Hematopoietic multipotent progenitor cell treated with erythropoietin and hydrocortisone succinate and interleukin-3 and kit ligand, for 15 days (in vitro differentiated cells): ENCODE measurements around the gene P2RX5.

Experiments used
- DNase-seq: peaks from one replicate; pipeline ENCODE4 v3.0.0-alpha.2; 2015; ENCODE audit warnings: low spot score

Gene P2RX5

DNA sequence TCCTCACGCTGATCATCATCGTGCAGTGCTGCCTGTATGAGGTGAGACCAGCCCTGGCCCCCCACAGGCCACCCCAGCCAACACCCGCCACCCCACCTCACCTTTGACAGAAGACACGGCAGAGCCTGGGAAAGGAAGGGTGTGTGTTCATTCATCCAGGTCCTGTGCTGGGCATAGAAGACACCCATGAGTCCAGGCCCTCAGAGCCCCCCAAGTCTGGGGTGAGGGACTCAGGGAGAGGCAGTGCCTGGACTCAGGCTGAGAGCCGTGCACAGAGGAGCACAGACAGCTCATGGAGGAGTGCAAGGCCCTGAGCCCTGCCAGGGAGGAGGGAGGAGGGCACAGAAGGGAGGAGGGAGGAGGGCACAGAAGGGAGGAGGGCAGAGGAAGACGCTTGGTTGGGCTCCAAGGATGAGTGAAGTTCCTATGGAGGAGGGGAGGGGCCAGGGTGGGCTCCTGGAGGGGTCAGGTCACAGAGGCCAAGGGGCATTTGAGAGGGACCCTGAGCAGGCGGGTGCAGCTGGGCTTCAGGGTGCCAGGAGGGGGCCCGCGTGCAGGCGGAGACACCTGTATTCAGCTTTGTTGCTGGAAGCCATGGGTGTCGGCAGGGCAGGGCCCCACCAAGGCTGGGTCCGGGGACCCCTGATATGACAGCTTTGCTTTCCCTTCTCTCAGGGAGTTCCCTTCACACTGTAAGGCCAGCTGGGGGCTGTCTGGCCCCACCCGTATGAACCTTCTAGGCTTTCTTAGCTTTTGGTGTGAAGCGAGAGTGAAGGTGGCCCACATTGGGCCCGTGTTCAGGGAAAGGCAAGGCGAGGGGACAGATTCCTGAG lies 39.0 kb downstream of the P2RX5 start:
- no peak for DNase-seq

DNA sequence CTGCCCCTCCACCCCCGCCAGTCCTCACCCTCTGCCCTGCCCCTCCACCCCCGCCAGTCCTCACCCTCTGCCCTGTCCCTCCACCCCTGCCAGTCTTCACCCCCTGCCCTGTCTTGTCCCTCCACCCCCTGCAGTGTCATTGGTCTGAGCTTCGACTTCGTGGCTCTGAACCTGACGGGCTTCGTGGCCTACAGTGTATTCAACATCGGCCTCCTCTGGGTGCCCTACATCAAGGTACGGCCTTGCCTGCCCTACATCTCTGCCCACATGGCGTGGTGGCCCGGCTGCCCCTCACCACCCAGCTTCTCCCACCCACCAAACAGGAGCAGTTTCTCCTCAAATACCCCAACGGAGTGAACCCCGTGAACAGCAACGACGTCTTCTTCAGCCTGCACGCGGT lies 39.6 kb downstream of the P2RX5 start:
- no peak for DNase-seq

DNA sequence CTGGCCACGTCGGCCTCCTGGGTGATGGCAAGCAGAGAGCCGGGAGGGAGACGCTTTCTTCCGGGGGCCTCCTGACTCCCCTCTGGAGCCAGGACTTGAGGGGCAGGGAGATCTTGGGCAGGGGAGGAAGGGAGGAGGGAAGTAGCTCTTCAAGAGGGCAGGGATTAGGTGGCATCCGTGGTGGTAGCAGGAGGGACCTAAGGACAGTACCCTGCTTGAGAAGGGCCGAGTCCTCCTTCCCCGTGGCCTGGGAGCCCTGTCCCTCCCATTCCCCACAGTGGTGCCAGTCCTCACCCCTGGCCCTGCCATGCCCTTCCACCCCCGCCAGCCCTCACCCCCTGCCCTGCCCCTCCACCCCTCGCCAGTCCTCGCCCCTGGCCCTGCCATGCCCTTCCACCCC lies 40.2 kb downstream of the P2RX5 start:
- DNase-seq = no peak

DNA sequence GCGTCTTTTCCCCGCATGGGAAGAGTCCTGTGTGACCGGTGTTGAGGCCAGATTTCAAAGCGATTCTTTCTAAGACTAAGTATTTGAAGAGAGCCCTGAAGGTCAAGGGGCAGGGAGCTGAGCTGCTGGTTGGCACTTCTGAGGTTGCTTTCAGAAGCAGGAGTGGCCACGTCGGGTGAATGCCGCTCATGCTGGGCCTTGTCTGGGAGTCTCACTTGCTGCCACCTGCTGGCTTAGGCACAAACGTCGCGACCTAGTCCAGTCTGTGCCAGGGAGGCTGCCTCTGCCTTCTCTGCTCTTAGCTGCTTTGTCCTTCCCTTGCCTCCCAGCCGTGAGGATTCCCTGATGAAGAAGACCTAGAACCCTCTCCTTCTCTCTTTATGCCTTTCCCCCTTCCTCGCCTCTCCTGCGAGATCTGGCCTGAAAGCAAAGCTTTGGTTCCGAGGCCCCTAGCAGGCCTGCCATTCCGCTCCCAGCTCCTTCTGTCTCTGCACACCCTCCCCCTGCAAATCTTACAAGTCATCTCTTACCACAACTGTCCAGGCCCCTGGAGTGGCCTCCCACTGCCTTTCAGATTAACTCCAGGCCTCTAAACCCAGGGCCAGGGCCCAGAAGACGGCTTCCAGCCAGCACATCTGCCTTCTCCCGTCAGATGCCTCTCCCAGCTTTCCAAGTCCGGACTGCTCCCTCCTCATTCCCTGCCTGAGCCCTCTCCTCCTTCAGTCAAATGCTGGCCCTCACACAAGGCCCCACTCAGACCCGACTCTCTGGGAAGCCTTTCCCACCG lies 48.0 kb downstream of the P2RX5 start:
- DNase-seq = peak; percentile 51

DNA sequence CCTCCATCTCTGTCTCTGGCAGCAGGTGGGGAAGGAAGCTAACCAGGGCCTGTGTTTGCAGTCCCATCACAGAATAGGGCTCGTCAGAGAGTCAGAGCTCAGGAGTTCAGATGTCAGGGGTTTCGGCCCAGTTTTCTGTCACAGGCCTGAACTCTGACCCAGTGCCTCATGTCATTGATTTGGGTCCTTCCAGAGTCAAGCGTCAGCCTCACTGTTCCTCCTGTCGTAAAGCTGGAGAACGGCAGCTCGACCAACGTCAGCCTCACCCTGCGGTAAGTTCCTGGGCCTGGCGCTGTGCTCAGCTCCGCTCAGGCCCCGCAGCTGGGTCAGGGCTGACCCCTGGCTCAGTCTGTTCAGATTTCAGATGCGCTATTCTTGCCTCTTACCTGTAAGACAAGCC lies 48.7 kb downstream of the P2RX5 start:
- no peak for DNase-seq

DNA sequence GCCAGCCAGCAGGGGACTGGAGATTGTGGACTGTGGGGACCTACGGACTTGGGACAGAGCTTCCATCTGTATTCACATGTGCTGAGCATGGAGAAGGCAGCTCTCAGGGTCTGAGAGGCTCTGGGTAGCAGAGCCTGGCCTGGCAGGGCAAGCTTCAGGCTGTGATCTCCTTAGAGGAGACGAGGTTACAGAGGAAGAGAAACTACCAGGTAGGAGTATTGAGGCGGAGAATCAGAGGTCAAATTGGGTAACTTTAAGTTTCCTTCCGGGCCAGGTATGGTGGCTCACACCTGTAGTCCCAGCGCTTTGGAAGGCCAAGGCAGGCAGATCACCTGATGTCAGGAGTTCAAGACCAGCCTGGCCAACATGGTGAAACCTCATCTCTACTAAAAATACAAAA lies 50.6 kb downstream of the P2RX5 start:
- no peak for DNase-seq

DNA sequence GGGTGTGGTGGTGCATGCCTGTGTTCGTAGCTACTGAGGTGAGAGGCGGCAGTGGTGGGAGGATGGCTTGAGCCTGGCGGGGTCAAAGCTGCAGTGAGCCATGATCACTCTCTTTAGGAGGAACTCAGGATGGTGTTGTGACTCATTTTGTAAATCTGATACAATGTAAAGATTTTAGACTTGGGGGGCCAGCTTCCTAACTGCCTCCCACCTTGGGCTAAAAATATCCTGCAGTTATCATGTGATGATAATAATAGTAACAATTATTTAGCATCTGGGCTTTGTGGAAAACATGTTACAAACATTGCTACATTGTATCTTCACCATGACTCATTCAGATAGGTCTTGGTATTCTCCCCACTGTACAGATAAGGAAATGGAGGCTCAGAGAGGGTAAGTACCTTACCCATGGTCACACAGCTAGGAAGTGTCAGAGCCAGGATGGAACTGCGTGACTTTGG lies 52.0 kb downstream of the P2RX5 start:
- DNase-seq = no peak

DNA sequence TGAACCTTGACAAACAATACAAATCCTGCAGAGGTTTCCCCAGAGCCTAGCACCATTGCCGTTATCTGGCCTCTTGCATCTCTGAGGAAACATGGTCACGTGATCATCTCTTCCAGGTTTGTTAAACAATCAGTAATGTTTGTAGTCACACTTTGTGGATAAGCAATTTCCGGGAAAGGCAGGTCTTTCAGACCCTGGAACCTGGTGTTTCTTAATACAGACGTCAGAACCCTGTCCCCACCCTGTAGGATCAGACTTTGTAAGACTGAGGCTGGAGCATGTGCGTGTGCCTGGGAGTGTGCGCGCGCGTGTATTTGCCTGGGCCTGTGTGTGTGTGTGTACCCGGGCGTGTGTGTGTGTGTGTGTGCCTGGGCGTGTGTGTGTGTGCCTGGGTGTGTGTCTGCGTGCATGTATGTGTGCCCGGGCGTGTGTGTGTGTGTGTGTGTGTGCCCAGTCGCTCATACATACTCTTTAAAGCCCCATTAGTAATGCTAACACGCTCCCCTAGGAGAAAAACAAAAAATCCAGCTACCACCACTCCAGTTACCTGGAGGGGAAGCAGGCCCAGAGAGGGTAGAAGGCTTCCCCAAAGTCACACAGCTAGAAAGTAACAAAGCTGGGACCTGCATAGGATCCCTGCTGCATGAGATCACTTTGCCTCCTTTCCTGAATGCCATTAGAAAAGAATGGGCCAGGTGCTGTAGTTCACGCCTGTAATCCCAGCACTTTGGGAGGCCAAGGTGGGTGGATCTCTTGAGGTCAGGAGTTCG lies 54.1 kb downstream of the P2RX5 start:
- DNase-seq = no peak

DNA sequence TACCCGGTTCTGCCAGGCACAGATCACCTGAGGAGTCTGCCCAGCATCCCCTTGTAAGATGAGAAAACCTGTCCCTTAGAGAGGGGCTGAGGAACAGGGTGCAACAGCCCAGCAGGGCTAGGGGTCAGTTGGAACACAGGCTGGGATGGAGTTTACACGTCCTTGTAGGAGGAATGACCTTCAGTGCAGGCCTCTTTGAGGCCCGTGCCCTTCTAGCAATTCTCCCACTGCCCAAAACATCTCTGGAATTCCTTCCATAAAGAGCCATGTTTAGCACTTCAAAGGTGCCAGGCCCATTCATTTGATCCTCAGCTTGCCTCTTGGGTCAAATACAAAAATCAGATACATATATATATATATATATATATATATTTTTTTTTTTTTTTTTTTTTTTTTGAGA lies 54.9 kb downstream of the P2RX5 start:
- DNase-seq = no peak

DNA sequence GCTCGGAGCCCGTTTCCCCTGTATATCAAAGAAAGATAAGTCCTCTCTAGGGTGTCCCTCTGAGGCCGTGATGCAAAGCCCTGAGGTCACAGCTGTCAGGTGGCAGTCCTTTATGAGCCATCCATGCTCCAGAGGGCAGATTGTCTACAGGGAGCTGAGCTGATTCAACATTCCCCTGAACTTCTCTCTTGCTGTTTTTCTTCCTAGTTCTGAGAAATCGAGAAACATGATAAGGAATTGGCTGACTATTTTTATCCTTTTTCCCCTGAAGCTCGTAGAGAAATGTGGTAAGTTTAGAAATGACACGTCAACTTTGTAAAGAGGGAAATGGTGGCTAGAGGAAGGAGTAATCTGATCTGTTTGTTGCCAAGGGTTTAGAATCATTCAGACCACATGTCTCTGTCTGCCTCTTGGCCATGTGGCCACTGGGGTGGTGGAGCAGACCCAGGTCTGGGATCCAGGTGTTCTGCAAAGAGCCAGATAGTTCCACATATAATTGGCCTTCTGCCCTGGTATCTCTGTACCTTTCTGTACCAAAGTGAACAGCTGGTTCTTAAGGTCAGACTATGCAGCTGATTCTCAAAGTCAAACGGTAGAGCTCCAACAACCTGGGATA lies 55.9 kb downstream of the P2RX5 start:
- DNase-seq = peak; percentile 76

DNA sequence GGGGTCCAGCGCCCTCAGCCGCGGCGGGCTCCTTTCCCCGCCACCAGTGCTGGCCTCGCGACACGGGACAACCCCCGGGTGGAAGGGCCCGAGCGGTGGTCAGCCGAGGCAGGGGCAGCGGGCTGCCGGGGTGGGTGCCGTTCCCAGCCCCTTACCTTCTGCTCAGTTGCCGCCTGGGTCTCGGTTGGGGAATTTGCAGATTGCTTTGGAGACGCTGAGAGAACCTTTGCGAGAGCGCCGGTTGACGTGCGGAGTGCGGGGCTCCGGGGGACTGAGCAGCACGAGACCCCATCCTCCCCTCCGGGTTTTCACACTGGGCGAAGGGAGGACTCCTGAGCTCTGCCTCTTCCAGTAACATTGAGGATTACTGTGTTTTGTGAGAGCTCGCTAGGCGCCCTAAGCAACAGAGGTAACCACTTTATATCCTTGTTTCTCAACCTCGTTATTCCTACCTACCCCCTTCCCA lies 59.0 kb downstream of the P2RX5 start:
- no peak for DNase-seq

DNA sequence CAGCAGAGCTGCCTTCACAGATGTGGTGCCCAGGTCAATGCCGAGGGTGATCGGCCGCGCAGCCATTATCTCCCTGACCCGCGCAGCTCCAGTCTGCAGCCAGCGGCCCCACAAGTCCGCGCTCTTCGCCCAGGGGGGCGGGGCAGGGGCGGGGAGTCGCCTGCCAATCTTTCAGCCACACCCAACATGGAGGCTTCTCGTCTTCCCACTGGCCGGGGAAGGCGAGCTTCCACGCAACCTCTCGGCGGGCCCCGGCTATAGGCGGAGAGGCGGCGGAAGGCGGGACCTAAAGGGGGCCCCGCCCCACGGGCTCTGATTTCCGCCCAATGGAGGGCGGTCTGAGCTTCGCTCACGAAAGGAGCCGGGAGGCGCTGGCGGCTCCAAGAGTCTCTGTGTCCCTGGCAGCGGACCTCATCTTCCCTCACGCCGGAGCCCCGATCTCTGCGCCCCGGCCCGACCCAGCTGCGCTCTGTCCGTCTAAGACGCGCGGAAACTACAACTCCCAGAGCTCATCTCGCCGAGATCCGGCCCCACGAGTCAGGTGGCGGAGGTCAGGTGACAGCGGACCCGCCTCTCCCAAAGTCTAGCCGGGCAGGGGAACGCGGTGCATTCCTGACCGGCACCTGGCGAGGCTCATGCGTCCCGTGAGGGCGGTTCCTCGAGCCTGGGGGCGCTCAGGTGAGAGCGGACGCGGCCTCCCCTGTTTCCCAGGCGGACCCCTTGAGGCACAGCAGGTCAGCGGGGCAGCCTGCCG lies 59.6 kb downstream of the P2RX5 start, which contains the start of the genes CTNS and SHPK:
TSS of gene CTNS (plus strand) at position 607 of the 754 bp plus-strand sequence. CDS start 3,447 bp downstream, outside the sequence.
TSS of gene SHPK (minus strand) at position 97 of the 754 bp plus-strand sequence. CDS start at position 66, 31 bp downstream.
- peak; percentile 98 for DNase-seq

DNA sequence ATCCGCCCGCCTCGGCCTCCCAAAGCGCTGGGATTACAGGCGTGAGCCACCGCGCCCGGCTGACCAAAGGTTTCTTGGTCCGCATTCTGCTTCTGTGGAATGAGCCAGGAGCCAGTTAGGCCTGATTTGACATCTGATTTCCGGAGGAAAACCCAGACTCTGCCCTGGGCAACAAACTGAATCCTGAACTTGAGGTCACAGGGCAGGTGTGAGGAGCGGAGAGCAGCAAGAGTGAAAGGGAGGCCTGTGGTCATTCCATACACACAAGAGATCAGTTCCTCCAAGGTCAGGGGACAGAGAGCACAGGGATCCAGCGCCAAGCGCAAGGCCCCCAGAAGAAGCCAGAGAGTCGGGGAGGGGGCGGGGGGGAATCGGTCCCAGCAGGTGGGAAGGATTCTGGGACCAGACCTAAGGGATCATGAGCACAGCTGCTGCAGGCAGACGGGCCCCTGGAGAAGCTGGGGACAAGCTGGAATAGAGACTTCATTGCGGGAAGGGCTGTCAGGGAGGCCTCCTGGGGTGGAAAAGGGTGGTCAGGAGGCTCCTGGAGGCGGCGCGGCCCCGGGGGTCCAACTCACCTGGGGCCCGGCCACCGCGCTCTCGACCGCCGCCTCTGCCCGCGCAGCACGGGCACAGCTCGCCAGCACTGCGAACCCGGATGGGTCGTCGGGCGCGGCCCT lies 60.3 kb downstream of the P2RX5 start:
- DNase-seq = no peak

DNA sequence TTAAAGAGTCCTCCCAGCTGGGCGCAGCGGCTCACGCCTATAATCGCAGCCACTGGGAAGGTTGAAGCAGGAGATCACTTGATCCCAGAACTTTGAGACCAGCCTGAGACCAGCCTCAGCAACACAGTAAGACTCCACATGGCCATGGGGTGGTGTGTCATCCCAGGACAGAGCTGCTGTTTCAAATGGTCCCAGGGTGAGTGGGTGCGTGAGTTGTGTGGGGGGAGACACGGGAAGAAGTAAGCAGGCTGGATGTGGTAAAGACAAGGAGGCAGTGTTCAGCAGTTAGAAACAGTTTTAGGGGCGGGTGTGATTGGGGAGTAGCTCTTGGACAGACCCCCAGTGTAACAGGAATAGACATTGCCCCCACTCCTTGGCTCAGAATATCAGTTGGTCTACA lies 63.7 kb downstream of the P2RX5 start:
- no peak for DNase-seq

DNA sequence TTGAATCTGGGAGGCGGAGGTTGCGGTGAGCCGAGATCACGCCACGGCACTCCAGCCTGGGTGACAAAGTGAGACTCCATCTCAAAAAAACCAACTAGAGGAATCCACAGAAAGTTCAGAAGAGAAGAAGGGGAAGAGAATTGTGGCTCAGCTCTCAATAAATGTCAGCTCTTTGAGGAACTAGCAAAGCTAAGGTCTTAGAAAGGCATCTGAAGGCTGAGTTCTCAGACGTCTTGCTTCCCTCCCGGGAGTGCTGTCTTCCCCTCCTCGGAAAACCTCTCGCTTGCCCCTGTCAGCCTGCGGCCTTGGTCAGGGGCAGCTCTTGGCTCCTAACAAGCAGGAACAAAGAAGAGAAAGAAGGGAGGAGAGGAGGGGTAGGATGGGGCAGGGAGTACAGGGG lies 65.2 kb downstream of the P2RX5 start:
- DNase-seq = no peak

DNA sequence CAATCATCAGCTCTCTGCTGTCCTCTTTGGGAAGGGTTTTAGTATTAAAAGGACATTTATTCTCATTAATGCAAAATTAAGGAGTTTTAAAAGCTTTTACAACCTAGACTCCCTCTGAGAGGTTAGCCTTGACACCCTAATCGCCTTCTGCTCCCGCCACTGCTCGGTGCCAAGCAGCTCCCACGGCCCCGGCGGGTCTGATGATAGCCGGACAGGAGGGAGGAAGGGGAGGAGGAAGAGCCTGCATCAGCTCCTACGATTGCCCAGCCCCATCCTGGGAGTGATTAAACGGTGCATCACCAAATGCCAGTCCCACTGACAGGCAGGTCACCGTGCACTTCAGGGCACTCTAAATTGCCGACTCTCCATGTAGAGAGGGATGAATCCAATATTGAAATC lies 68.2 kb downstream of the P2RX5 start:
- DNase-seq = no peak

DNA sequence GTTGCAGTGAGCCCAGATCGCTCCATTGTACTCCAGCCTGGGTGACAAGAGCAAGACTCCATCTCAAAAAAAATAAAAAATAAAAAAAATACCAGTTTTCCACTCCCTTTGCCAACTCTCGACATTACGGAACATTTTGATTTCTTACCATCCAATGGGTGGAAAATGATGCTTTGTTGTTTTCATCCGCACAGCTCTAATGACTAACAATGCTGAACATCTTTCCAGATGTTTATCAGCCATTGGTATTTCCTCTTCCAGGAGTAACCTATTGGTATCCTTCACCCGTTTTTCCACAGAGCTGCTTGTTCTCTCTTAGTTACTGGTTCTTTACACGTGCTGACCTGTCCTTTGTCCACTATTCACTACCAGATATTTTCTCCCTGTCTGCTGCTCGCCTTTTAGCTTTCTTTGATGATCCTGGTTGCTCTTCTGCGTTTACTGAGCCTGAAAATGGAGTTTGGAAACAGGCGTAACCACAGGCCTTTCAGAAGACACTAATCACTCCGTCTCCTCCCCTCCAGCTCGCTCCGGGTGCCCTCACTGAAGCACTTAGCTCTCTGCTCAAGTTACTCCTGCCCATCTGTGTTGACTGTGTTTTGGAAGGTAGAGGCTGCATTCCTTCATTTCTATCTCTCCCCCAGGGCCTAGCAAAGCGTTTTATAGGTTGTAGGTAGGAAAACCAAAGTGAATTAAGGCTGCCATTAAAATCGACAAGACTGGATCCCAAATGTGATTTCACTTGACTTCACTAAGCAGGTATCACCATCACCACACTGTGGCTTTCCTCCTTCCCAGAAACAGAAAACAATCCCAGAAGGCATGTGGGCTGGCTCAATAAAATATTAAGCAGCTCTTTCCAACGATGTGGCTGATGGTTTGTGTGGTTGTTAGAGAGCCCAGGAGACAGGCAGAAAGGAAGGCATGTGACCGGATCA lies 68.9 kb downstream of the P2RX5 start:
- DNase-seq = no peak
